ENCODE data around the gene NXPH2.

NXPH2 gene

GRCh38 chr2:138718405-138718804, 61.8 kb downstream of the NXPH2 start:
- H3K4me3 ChIP-seq (ENCODE audit: low read depth, low read length), result no peak overlapping the region
- no peak for DNase-seq (ENCODE audit: low read depth, low spot score)
- POLR2A ChIA-PET, result no interaction called here
- CTCF ChIA-PET, result no interaction called here
- no peak for TF ChIP-seq CTCF (IDR thresholded peaks at IDR 0.05; ENCODE audit: insufficient read depth, low read length, missing control alignments)

GRCh38 chr2:138716183-138716582, 64.0 kb downstream of the NXPH2 start:
- ChIA-PET CTCF (no interaction called here), POLR2A (no interaction called here)
- TF ChIP-seq CTCF (IDR thresholded peaks at IDR 0.05; ENCODE audit: insufficient read depth, low read length, missing control alignments), result no peak
- no peak overlapping the region for H3K4me3 ChIP-seq (ENCODE audit: low read depth, low read length)
- DNase-seq (ENCODE audit: low read depth, low spot score), result no peak

- no peak for TF ChIP-seq CTCF (IDR thresholded peaks at IDR 0.05; ENCODE audit: insufficient read depth, low read length, missing control alignments)
- no peak for DNase-seq (ENCODE audit: low read depth, low spot score)
- H3K4me3 ChIP-seq (ENCODE audit: low read depth, low read length), result no peak overlapping the region
- POLR2A ChIA-PET, result no interaction called here
- CTCF ChIA-PET, result no interaction called here
Measured at GRCh38 chr2:138713504-138713903, 66.7 kb downstream of the NXPH2 start.

- no peak for DNase-seq (ENCODE audit: low read depth, low spot score)
- H3K4me3 ChIP-seq (ENCODE audit: low read depth, low read length), result no peak overlapping the region
- CTCF ChIA-PET, result no interaction called here
- POLR2A ChIA-PET, result no interaction called here
- TF ChIP-seq CTCF (IDR thresholded peaks at IDR 0.05; ENCODE audit: insufficient read depth, low read length, missing control alignments), result no peak
Measured at GRCh38 chr2:138713069-138713496, 67.1 kb downstream of the NXPH2 start.

GRCh38 chr2:138712212-138712979, 67.8 kb downstream of the NXPH2 start:
- ChIA-PET CTCF (no interaction called here), POLR2A (no interaction called here)
- no peak overlapping the region for H3K4me3 ChIP-seq (ENCODE audit: low read depth, low read length)
- TF ChIP-seq CTCF (IDR thresholded peaks at IDR 0.05; ENCODE audit: insufficient read depth, low read length, missing control alignments), result no peak
- DNase-seq (ENCODE audit: low read depth, low spot score), result no peak

GRCh38 chr2:138711812-138712211, 68.4 kb downstream of the NXPH2 start:
- CTCF ChIA-PET, result no interaction called here
- POLR2A ChIA-PET, result no interaction called here

More at GRCh38 chr2:138711812-138712211, 68.4 kb downstream of the NXPH2 start:
- DNase-seq (ENCODE audit: low read depth, low spot score), result no peak
- TF ChIP-seq CTCF (IDR thresholded peaks at IDR 0.05; ENCODE audit: insufficient read depth, low read length, missing control alignments), result no peak
- H3K4me3 ChIP-seq (ENCODE audit: low read depth, low read length), result no peak overlapping the region

Measured in AG04449 (cell line).